ENCODE data around the gene CFAP61.

- TF ChIP-seq CTCF (IDR thresholded peaks at IDR 0.05; ENCODE audit: low read depth, low read length) (no peak), EZH2phosphoT487 (IDR thresholded peaks at IDR 0.05; ENCODE audit: low read depth) (no peak)
Measured at GRCh38 chr20:20143646-20144045, 91.3 kb downstream of the CFAP61 start.

All from OCI-LY3 (cell line).